Fibroblast of pulmonary artery (primary cell): ENCODE data around the gene STAM2.

Experiments used
- DNase-seq: peaks from one replicate; pipeline ENCODE4 v3.0.0-alpha.2; 2010; ENCODE audit warnings: low read depth
- H3K4me3 ChIP-seq: replicated peaks from 2 replicates; pipeline ENCODE4 v1.5.1; 2011; ENCODE audit warnings: low read depth, mild to moderate bottlenecking, control low read depth, low read length, moderate library complexity
- TF ChIP-seq, protein P1 (sequence below): IDR thresholded peaks from 2 replicates; pipeline ENCODE4 v1.5.1; 2011; ENCODE audit warnings: mild to moderate bottlenecking, control low read depth, low read length, inconsistent platforms; ENCODE audit errors: missing control alignments

The STAM2 gene

DNA sequence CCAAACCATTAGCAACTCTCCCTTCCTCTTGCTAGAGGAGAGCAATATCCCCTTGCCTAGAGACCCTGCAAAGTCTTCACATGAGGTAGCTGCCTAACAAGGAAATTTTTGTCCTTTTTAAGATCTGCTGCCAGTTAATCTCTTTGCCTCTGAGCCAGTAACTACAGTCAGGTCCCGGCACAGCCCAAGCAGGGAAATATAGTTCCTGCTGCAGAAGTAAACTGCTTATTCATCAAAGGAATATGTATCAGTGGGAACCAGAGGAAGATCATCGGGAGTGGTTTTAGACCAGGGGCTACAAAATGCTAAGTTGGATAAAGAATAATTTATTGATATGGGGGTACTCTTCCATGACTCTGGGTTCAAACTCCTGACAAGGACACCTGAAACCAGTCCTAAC is 107.3 kb downstream of the STAM2 start:
- TF ChIP-seq, protein P1, sequence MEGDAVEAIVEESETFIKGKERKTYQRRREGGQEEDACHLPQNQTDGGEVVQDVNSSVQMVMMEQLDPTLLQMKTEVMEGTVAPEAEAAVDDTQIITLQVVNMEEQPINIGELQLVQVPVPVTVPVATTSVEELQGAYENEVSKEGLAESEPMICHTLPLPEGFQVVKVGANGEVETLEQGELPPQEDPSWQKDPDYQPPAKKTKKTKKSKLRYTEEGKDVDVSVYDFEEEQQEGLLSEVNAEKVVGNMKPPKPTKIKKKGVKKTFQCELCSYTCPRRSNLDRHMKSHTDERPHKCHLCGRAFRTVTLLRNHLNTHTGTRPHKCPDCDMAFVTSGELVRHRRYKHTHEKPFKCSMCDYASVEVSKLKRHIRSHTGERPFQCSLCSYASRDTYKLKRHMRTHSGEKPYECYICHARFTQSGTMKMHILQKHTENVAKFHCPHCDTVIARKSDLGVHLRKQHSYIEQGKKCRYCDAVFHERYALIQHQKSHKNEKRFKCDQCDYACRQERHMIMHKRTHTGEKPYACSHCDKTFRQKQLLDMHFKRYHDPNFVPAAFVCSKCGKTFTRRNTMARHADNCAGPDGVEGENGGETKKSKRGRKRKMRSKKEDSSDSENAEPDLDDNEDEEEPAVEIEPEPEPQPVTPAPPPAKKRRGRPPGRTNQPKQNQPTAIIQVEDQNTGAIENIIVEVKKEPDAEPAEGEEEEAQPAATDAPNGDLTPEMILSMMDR, result no peak
- no peak overlapping the region for H3K4me3 ChIP-seq
- no peak for DNase-seq

DNA sequence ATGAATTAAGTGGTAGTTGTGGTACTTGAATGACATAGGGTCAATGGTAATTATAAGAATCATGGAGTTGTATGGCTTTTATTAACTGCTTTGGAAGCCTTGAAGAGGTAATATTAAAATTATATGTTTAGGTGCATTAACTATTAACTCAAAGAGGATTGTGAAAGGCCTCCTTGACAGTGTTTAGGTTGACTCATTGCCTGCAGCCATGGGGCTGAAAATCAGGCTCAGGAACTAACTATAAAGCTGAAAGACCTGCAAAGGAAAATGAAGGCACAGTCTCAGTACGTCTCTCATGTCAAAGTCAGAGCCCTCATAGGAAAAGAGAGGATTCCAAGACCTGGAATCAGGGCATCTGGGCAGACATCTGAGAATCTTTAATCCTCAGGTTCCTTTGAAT is 107.7 kb downstream of the STAM2 start:
- TF ChIP-seq, protein P1, result no peak
- no peak overlapping the region for H3K4me3 ChIP-seq
- no peak for DNase-seq
